Keratinocyte (primary cell): ENCODE results near the gene CERS2. TPM values are rescaled to one million over a fixed set of nuclear protein-coding genes. Genes with fewer than 3 reads are reported as not detected.

Experiments
- DNase-seq: peaks from one replicate; pipeline ENCODE4 v3.0.0-alpha.2; 2011; ENCODE audit warnings: low read depth, missing footprints, low spot score
- FAIRE-seq: peaks from 2 replicates; lab custom pipeline; 2011; peaks lifted over from hg19 to GRCh38; lab: Jason Lieb, UNC
- H2AFZ ChIP-seq: 2 replicates; pipeline ENCODE4 v1.6.0; 2012; ENCODE audit warnings: low read length, control low read depth, inconsistent platforms; ENCODE audit not compliant: control insufficient read depth
- H3K27ac ChIP-seq: 2 replicates; pipeline ENCODE4 v1.5.1; 2011; ENCODE audit warnings: low read length; ENCODE audit not compliant: control insufficient read depth, insufficient read depth
- H3K27me3 ChIP-seq: 3 replicates; pipeline ENCODE4 v1.6.0; 2011; ENCODE audit warnings: low read length; ENCODE audit not compliant: control insufficient read depth, insufficient read depth; ENCODE audit errors: extremely low read depth
- H3K36me3 ChIP-seq, 2 experiments: 2 replicates in 1 of 2; 3 replicates in 1 of 2; pipeline ENCODE4 v1.5.1; 2011; ENCODE audit warnings: low read length in 2 of 2, mild to moderate bottlenecking in 1 of 2; ENCODE audit not compliant: control insufficient read depth in 2 of 2, insufficient read depth in 2 of 2; ENCODE audit errors: extremely low read depth in 1 of 2
- H3K4me1 ChIP-seq: 3 replicates; pipeline ENCODE4 v1.5.1; 2011; ENCODE audit warnings: low read length; ENCODE audit not compliant: control insufficient read depth, insufficient read depth; ENCODE audit errors: extremely low read depth
- H3K4me2 ChIP-seq: 3 replicates; pipeline ENCODE4 v1.6.0; 2011; ENCODE audit warnings: low read depth, low read length; ENCODE audit not compliant: control insufficient read depth, insufficient read depth; ENCODE audit errors: extremely low read depth
- H3K4me3 ChIP-seq, 3 experiments: fragments of 200-600 bp in 1 of 3; sonication (generic) in 1 of 3; 2 replicates in 2 of 3; 3 replicates in 1 of 3; pipeline ENCODE4 v1.5.1; 2011 to 2016; ENCODE audit warnings: low read length in 3 of 3, mild to moderate bottlenecking in 3 of 3, control low read depth in 2 of 3, inconsistent platforms in 1 of 3, low read depth in 1 of 3, mixed read lengths in 1 of 3, mixed run types in 1 of 3, moderate library complexity in 1 of 3; ENCODE audit not compliant: control insufficient read depth in 2 of 3, insufficient read depth in 2 of 3; ENCODE audit errors: extremely low read depth in 1 of 3
- H3K79me2 ChIP-seq: 2 replicates; pipeline ENCODE4 v1.6.0; 2012; ENCODE audit warnings: low read length; ENCODE audit not compliant: control insufficient read depth, insufficient read depth
- H3K9ac ChIP-seq: 3 replicates; pipeline ENCODE4 v1.6.0; 2011; ENCODE audit warnings: low read length; ENCODE audit not compliant: control insufficient read depth, insufficient read depth; ENCODE audit errors: extremely low read depth
- H3K9me1 ChIP-seq: 3 replicates; pipeline ENCODE4 v1.6.0; 2011; ENCODE audit warnings: low read length; ENCODE audit not compliant: control insufficient read depth, insufficient read depth; ENCODE audit errors: extremely low read depth
- H3K9me3 ChIP-seq: 2 replicates; pipeline ENCODE4 v1.5.1; 2012; ENCODE audit warnings: low read depth, low read length; ENCODE audit not compliant: control insufficient read depth
- H4K20me1 ChIP-seq: 3 replicates; pipeline ENCODE4 v1.6.0; 2011; ENCODE audit warnings: low read length; ENCODE audit not compliant: control insufficient read depth, insufficient read depth; ENCODE audit errors: extremely low read depth
- EZH2 ChIP-seq: IDR thresholded peaks from one replicate; pipeline ENCODE4 v1.6.1; 2012; ENCODE audit warnings: inconsistent platforms, mild to moderate bottlenecking, low read length, moderate library complexity
- dilution Hi-C: fragments of 300-500 bp; cut with MboI; formaldehyde crosslinking; loops from one replicate; pipeline ENCODE4 v1.7.0; 2020; ENCODE audit warnings: low sequenced_read_pairs; ENCODE audit not compliant: extremely low pct_ligation_motif_present
- polyA plus RNA-seq, 5 experiments: library from polyadenylated mRNA; depleted of rRNA in 3 of 5; stranded (reverse) in 3 of 5; stranded (forward) in 1 of 5; unstranded in 1 of 5; fragments of >200 nt; gene quantifications; 1 replicate in 1 of 5; 2 replicates in 3 of 5; 3 replicates in 1 of 5; pipeline versions ENCODE4 v1.2.1 to v1.2.3, GENCODE V29; 2011 to 2012; ENCODE audit warnings: missing spikeins in 2 of 5, low read depth in 1 of 5, low replicate concordance in 1 of 5
- TF ChIP-seq, protein P1 (sequence below), 3 experiments: IDR thresholded peaks in 1 of 3; conservative IDR thresholded peaks in 1 of 3; optimal IDR thresholded peaks in 1 of 3; 2 replicates in 2 of 3; 3 replicates in 1 of 3; pipeline versions ENCODE3 to v1.5.1; 2011; ENCODE audit warnings: low read length in 3 of 3, mild to moderate bottlenecking in 3 of 3, moderate library complexity in 2 of 3, control low read depth in 1 of 3, inconsistent platforms in 1 of 3; ENCODE audit not compliant: insufficient read depth in 2 of 3; ENCODE audit errors: extremely low read depth in 1 of 3

The CERS2 gene
- polyA plus RNA-seq, 1 donor (not counting 4 experiments of a cell fraction or from before 2014, with no cell fraction given): 121 TPM

DNA sequence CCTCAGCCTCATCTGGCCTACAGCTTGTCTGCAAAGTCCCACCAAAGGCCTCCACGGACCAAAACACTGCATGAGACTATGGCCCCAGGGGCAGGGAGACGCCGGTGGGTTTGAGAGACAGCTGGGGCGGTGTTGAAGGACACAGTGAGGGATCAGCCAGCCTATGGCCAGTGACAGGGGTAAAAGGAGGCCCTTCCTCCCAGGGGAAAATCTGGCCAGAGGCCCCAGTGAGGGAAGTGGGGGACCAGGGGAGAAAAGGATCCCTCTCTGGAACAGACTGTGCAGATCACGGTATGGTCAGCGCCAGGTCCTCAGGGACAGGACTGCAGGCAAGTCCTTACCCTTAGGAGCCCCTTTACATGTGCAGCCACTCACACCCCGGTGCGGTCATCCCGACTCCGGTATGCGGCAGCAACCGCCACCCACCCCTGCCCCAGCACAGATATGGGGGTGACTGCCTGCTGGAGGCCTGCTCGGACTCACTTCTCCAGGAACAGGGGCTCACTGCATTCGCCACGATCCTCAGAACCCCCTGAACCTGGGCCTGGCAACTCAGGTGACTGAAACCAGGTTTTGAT, 1.3 kb downstream of the CERS2 start:
- DNase-seq (no peak), FAIRE-seq (no peak)
- Histone ChIP-seq H3K27me3 (no peaks in the 10 kb centered on the region), H4K20me1 (peaks cover 2% of the 10 kb centered on the region), H3K36me3 (peaks cover 6 to 16% of the 10 kb centered on the region in 2 experiments), H3K4me2 (peak overlapping the region; percentile 97), H2AFZ (no peak overlapping the region), H3K27ac (peak overlapping the region; percentile 73), H3K4me1 (peaks cover 34% of the 10 kb centered on the region), H3K79me2 (peaks cover 56% of the 10 kb centered on the region), H3K4me3 (peak overlapping the region; percentile 88 to 95 (median 93)), H3K9ac (peak overlapping the region; percentile 90), H3K9me3 (no peaks in the 10 kb centered on the region), H3K9me1 (no peaks in the 10 kb centered on the region)
- no peak for TF ChIP-seq EZH2
- TF ChIP-seq, protein P1, sequence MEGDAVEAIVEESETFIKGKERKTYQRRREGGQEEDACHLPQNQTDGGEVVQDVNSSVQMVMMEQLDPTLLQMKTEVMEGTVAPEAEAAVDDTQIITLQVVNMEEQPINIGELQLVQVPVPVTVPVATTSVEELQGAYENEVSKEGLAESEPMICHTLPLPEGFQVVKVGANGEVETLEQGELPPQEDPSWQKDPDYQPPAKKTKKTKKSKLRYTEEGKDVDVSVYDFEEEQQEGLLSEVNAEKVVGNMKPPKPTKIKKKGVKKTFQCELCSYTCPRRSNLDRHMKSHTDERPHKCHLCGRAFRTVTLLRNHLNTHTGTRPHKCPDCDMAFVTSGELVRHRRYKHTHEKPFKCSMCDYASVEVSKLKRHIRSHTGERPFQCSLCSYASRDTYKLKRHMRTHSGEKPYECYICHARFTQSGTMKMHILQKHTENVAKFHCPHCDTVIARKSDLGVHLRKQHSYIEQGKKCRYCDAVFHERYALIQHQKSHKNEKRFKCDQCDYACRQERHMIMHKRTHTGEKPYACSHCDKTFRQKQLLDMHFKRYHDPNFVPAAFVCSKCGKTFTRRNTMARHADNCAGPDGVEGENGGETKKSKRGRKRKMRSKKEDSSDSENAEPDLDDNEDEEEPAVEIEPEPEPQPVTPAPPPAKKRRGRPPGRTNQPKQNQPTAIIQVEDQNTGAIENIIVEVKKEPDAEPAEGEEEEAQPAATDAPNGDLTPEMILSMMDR (optimal IDR thresholded peaks at IDR 0.05 in 1 of 3, IDR thresholded peaks at IDR 0.05 in 1 of 3, conservative IDR thresholded peaks at IDR 0.05 in 1 of 3; ENCODE audit: extremely low read depth in 1 of 3, insufficient read depth in 2 of 3, low read length in 3 of 3): no peak
- dilution Hi-C loops: no loop called here

DNA sequence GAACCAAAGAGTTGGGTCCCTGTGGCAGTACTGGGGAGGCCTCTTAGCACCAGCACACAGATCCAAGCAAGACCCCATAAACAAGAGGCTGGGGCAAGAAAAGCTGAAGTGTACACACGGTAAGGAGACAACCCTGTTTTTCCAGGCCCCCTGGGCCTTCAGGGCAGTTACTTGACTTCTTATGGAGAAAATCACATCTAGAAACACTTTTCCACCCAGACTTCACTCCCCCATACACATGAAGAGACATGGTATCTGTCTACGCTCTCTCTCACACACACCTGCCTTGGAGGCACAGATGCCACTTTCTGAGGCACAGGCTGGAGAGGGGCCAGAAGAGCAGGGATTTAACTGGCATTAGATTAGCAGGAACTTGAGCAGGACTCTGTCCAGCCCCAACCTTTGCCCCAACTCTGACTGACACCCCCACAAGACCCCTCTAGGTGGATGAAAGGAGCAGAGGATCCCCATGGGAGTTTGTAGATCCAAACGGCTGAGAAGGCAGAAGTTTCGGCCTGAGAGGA, 2.2 kb downstream of the CERS2 start:
- dilution Hi-C loops: no loop called here
- H3K27me3 ChIP-seq: no peaks in the 10 kb centered on the region
- H3K9ac ChIP-seq: no peak overlapping the region
- H2AFZ ChIP-seq: no peak overlapping the region
- H3K4me3 ChIP-seq: peak overlapping the region; percentile 88 to 95 (median 93)
- DNase-seq: no peak
- peaks cover 11 to 25% of the 10 kb centered on the region in 2 experiments for H3K36me3 ChIP-seq
- H3K27ac ChIP-seq: no peak overlapping the region
- peaks cover 31% of the 10 kb centered on the region for H3K4me1 ChIP-seq
- peaks cover 58% of the 10 kb centered on the region for H3K79me2 ChIP-seq
- peak overlapping the region; percentile 97 for H3K4me2 ChIP-seq
- TF ChIP-seq, protein P1 (optimal IDR thresholded peaks at IDR 0.05 in 1 of 3, IDR thresholded peaks at IDR 0.05 in 1 of 3, conservative IDR thresholded peaks at IDR 0.05 in 1 of 3; ENCODE audit: extremely low read depth in 1 of 3, insufficient read depth in 2 of 3, low read length in 3 of 3): no peak
- H3K9me3 ChIP-seq: no peaks in the 10 kb centered on the region
- no peak for FAIRE-seq
- peaks cover 2% of the 10 kb centered on the region for H4K20me1 ChIP-seq
- H3K9me1 ChIP-seq: no peaks in the 10 kb centered on the region
